Loucy (cell line): ENCODE measurements around the gene TENM4.

ENCODE experiments used
- CTCF ChIP-seq: fragments of 200-600 bp; sonication (generic); conservative IDR thresholded peaks from 2 replicates; pipeline ENCODE4 v1.5.1; 2014; ENCODE audit warnings: mild to moderate bottlenecking, antibody characterized with exemption, low read length
- EZH2phosphoT487 ChIP-seq: fragments of 200-600 bp; IDR thresholded peaks from 2 replicates; pipeline ENCODE4 v1.6.1; 2018; ENCODE audit warnings: antibody characterized with exemption, mild to moderate bottlenecking, moderate library complexity, borderline replicate concordance

- TF ChIP-seq CTCF = no peak
- TF ChIP-seq EZH2phosphoT487 = no peak
Observed at GRCh38 chr11:79047980-79048379, 392.9 kb downstream of the TENM4 start.
